Ascending aorta (tissue), 2 donors: ENCODE results near the gene NBEA. TPM values are rescaled to one million over a fixed set of nuclear protein-coding genes. Genes with fewer than 3 reads are reported as not detected.

Source experiments
- DNase-seq, 2 donors: peaks; one replicate each; pipeline ENCODE4 v3.0.0-alpha.2; 2019; ENCODE audit warnings: low spot score in 2 of 2
- H3K27ac ChIP-seq, 2 donors: fragments of 200-600 bp; sonication (generic); one replicate each; pipeline ENCODE4 v1.5.1; 2016 to 2017; ENCODE audit warnings: mild to moderate bottlenecking in 1 of 2
- H3K27me3 ChIP-seq: fragments of 200-600 bp; sonication (generic); one replicate; pipeline ENCODE4 v1.5.1; 2017
- H3K36me3 ChIP-seq, 2 donors: fragments of 200-600 bp; sonication (generic); one replicate each; pipeline ENCODE4 v1.5.1; 2016
- H3K4me1 ChIP-seq, 2 donors: fragments of 200-600 bp; sonication (generic); one replicate each; pipeline ENCODE4 v1.5.1; 2016 to 2017; ENCODE audit warnings: mild to moderate bottlenecking in 1 of 2
- H3K4me3 ChIP-seq, 2 donors: fragments of 200-600 bp; sonication (generic); one replicate each; pipeline ENCODE4 v1.5.1; 2016 to 2017; ENCODE audit warnings: mild to moderate bottlenecking in 1 of 2
- H3K9me3 ChIP-seq, 2 donors: fragments of 200-600 bp; sonication (generic); one replicate each; pipeline ENCODE4 v1.5.1; 2016
- intact Hi-C: fragments of 100-400 bp; cut with DNase I; formaldehyde crosslinking; loops from one replicate; pipeline ENCODE4 v1.15.1; 2023
- total RNA-seq: library from RNA; depleted of rRNA; stranded (reverse); fragments of >200 nt; gene quantifications from one replicate; pipeline ENCODE4 v1.1.0, GENCODE V29; 2016
- TF ChIP-seq, protein P1 (sequence below), 3 experiments: fragments of 200-600 bp in 2 of 3; fragments of 450-650 bp in 1 of 3; sonication (generic) in 2 of 3; IDR thresholded peaks; one replicate each; pipeline ENCODE4 v1.5.1; 2016 to 2019; ENCODE audit warnings: antibody characterized with exemption in 3 of 3, mild to moderate bottlenecking in 1 of 3, moderate library complexity in 1 of 3

The NBEA gene
- total RNA-seq, 1 donor from 2014 or later: 1.6 TPM

DNA sequence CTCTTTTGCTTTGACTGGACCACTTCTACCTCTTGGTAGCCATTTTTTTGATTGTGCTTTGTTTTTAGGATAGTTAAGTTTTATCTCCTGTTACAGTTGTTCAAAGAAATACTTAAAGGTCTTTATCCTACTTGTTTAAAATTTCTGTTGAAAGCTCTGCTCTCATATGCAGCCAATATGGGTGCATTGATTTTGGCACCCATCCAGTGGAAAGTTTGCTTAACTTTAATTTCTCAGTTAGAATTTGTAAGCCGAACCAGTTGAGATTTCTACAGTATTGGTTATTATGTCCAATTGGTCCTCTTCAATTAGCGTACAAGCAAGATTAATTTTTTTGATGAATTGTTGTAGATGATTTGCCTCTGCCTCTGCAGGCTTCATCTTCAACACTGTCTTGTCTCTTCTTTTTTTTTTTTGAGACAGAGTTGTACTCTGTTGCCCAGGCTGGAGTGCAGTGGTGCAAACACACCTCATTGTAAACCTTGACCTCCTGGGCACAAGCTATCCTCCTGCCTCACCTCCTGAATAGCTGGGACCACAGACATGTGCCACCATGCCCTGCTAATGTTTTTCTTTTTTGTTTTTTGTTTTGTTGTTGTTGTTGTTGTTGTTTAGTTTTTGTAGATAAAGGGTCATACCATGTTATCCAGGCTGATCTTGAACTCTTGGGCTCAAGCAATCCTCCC, 469.1 kb downstream of the NBEA start:
- Histone ChIP-seq H3K27me3 (no peaks in the 10 kb centered on the region), H3K9me3 (no peaks in the 10 kb centered on the region), H3K4me3 (no peak overlapping the region), H3K36me3 (no peaks in the 10 kb centered on the region), H3K4me1 (no peaks in the 10 kb centered on the region), H3K27ac (no peak overlapping the region)
- DNase-seq: no peak
- intact Hi-C loops: no loop called here
- TF ChIP-seq, protein P1, sequence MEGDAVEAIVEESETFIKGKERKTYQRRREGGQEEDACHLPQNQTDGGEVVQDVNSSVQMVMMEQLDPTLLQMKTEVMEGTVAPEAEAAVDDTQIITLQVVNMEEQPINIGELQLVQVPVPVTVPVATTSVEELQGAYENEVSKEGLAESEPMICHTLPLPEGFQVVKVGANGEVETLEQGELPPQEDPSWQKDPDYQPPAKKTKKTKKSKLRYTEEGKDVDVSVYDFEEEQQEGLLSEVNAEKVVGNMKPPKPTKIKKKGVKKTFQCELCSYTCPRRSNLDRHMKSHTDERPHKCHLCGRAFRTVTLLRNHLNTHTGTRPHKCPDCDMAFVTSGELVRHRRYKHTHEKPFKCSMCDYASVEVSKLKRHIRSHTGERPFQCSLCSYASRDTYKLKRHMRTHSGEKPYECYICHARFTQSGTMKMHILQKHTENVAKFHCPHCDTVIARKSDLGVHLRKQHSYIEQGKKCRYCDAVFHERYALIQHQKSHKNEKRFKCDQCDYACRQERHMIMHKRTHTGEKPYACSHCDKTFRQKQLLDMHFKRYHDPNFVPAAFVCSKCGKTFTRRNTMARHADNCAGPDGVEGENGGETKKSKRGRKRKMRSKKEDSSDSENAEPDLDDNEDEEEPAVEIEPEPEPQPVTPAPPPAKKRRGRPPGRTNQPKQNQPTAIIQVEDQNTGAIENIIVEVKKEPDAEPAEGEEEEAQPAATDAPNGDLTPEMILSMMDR (IDR thresholded peaks at IDR 0.05): no peak

DNA sequence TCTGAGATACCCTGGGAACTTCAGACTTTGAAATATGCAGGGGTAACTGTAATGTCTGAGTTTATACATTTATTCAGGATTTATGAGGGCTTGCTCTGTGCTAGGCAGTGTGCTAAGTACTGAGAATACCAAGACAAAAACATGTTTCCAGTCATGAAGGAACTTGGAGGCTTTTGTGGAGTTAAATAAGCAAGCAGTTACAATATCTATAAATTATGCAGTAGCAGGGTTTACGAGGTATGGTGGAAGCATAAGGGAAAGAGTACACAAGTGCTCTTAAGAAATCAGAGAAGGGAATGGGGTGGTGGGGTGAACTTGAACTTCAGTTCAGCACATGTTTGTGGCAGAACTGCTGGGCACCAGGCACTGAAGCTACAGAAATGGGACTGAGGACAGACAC, 506.4 kb downstream of the NBEA start:
- TF ChIP-seq, protein P1 (IDR thresholded peaks at IDR 0.05): no peak
- intact Hi-C loops: no loop called here
- no peaks in the 10 kb centered on the region for H3K4me1 ChIP-seq

DNA sequence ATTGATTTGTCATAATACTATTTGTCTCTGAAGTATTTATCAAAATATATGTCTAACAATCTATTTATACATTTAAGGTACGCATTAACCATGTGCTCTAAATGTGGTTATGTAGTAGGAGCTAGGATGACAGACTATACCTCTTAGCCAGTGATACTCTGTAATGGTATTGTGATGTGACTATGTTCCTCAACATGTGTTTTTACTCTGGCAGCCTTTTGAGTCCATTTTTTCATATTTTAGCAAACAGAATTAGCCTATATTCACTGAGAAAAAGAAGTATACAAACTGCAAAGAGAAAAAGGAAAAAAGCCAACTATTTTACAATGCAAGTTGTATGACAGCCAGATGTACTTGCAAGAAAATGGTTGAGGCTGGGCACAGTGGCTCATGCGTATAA, 507.8 kb downstream of the NBEA start:
- no peaks in the 10 kb centered on the region for H3K36me3 ChIP-seq
- TF ChIP-seq, protein P1 (IDR thresholded peaks at IDR 0.05): no peak
- intact Hi-C loops: no loop called here
- no peak overlapping the region for H3K27ac ChIP-seq
- no peaks in the 10 kb centered on the region for H3K4me1 ChIP-seq
- H3K9me3 ChIP-seq: no peaks in the 10 kb centered on the region
- no peak for DNase-seq
- no peaks in the 10 kb centered on the region for H3K27me3 ChIP-seq
- no peak overlapping the region for H3K4me3 ChIP-seq

More for the DNA sequence above, 506.4 kb downstream of the NBEA start:
- Histone ChIP-seq H3K4me3 (no peak overlapping the region), H3K36me3 (no peaks in the 10 kb centered on the region), H3K27ac (no peak overlapping the region), H3K27me3 (no peaks in the 10 kb centered on the region), H3K9me3 (no peaks in the 10 kb centered on the region)
- DNase-seq: no peak

DNA sequence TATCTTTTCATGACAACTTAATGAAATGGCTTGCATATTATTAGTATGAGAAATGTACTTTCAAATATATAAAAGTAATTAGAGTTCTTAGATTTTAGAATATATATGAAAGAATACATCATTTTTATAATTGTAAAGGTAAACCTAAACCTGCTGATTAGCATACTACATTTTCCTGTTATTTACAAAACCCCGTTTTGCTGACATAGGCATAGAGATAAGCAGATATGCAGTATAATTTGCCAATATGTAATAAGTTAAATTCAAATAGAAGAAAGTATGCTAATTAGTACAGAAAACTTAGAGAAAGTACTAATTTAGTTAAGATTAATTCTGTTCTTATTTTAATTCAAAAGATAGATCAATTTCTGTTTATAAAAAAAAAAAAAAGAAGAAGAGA, 513.0 kb downstream of the NBEA start:
- Histone ChIP-seq H3K9me3 (no peaks in the 10 kb centered on the region), H3K27me3 (no peaks in the 10 kb centered on the region), H3K36me3 (no peaks in the 10 kb centered on the region), H3K27ac (no peak overlapping the region), H3K4me3 (no peak overlapping the region), H3K4me1 (no peaks in the 10 kb centered on the region)
- intact Hi-C loops: no loop called here
- TF ChIP-seq, protein P1 (IDR thresholded peaks at IDR 0.05): no peak
- no peak for DNase-seq

DNA sequence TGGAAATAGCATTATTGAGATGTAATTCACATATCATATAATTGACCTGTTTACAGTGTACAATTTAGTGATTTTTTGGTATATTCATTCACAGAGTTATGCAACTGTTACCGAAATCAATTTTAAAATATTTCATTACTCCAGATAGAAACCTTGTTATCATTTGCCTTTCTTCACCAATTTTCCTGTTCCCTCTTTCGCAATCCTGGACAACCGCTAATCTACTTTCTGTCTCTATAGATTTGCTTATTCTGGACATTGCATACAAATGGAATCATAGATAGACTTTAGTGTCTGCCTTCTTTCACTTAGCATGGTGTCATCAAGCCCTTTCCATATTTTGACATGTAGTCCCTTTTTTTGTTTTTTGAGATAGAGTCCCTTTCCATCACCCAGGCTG, 515.2 kb downstream of the NBEA start:
- no peak for DNase-seq
- H3K36me3 ChIP-seq: no peaks in the 10 kb centered on the region
- intact Hi-C loops: no loop called here
- no peaks in the 10 kb centered on the region for H3K9me3 ChIP-seq
- no peaks in the 10 kb centered on the region for H3K27me3 ChIP-seq
- H3K27ac ChIP-seq: no peak overlapping the region
- TF ChIP-seq, protein P1 (IDR thresholded peaks at IDR 0.05): no peak
- no peak overlapping the region for H3K4me3 ChIP-seq
- H3K4me1 ChIP-seq: no peaks in the 10 kb centered on the region

DNA sequence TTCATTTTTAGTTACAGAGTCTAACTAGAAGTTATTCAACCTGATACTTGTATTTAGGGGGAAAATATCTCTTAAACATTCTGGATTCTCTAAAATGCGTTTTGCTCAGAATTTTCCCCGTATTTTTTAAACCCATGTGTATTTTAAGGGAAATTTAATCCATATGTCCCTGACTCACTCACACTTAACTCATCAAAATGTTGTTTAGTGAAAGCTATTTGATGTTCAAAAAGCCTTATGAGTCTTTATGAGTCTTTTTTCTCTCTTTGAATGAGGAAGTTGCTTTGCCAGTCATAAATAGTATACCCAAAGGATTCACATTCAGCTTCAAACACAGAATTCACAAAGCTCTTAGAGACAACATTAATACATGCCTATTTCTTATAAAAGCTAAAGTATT, 518.0 kb downstream of the NBEA start:
- H3K4me3 ChIP-seq: no peak overlapping the region
- DNase-seq: no peak
- H3K4me1 ChIP-seq: no peaks in the 10 kb centered on the region
- no peaks in the 10 kb centered on the region for H3K27me3 ChIP-seq
- H3K36me3 ChIP-seq: no peaks in the 10 kb centered on the region
- no peaks in the 10 kb centered on the region for H3K9me3 ChIP-seq
- H3K27ac ChIP-seq: no peak overlapping the region
- TF ChIP-seq, protein P1 (IDR thresholded peaks at IDR 0.05): no peak
- intact Hi-C loops: no loop called here
